ENCODE results near the gene ALOX15.

DNA sequence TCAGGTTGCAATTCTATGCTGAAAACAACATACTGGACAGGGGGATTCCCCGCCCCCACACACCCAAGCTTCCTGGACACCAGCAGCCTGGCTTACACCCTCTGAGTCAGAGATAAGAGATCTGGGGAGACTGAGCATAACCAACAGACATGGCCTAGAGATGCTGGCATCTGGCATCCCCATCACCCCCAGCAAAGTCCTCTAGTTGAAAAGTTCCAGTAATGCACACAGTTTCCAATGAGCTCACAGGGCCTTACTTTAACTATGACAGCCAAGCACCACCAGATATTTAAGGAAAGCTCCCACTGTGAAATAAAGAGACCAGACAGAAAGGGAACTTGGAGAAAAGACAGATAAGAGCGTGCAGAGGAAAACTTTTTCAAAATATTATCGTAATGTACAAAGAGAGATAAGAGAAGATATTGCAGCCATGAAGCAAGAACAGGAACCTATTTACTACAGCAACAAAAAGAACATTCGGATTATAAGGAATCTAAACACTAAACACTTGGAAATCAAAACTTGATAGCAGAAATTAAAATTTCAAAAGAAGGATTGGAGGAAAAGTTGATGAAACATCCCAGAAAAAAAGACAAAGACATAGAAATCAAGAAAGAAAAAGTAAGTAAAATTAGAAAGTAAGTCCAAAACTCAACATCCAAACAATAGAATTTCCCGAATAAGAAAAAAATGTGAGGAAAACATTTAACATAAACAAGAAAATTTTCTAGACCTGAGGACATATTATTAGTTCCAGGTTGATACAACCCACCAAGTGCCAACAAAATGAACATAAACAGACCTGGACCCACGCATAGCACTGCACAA lies 17.2 kb upstream of the ALOX15 start:
- no peak for TF ChIP-seq EZH2 (IDR thresholded peaks at IDR 0.05)
- no peak for TF ChIP-seq POLR2AphosphoS5 (IDR thresholded peaks at IDR 0.05; ENCODE audit: borderline replicate concordance, low read depth, low read length)

Measured in SK-N-MC (cell line).